PC-3 (cell line): ENCODE results near the gene TRIM24.

ENCODE experiments used
- EZH2phosphoT487 ChIP-seq: fragments of 300-600 bp; sonication (generic); IDR thresholded peaks from 2 replicates; pipeline ENCODE4 v1.6.1; 2018; ENCODE audit warnings: mild to moderate bottlenecking, antibody characterized with exemption, low read length, borderline replicate concordance
- TF ChIP-seq, protein P1 (sequence below): fragments of 300-600 bp; sonication (generic); conservative IDR thresholded peaks from 2 replicates; pipeline ENCODE4 v1.5.1; 2017; ENCODE audit warnings: antibody characterized with exemption, low read depth, mild to moderate bottlenecking, low read length

DNA sequence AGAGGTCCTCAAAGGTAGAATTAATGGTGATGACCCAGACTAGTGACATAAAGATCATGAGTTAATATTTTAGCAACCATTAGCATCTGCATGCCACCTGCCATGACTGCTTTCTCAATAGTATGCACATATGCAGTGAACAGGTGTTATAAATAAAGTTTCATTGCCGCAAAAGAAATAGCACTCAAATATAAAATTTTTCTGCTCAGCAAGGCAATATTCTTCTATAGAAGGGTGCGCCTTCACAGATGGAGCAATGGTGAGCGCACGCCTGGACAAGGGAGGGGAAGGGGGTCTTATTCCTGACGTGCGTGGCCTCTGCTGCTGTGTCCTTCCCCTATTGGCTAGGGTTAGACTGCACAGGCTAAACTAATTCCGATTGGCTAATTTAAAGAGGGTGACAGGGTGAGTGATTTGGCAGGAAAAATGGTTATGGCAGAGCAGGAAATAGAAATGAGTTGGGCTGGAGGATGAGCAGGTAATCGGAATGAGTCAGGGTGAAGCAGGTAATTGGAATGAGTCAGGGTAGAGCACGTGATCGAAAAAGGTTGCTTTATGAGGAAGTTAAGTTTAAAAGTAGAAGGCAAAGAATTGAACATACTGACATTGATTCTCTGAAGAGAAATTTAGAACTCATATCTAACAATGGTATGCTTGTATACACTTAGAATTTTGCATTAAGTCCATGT, 24.7 kb upstream of the TRIM24 start:
- TF ChIP-seq, protein P1, sequence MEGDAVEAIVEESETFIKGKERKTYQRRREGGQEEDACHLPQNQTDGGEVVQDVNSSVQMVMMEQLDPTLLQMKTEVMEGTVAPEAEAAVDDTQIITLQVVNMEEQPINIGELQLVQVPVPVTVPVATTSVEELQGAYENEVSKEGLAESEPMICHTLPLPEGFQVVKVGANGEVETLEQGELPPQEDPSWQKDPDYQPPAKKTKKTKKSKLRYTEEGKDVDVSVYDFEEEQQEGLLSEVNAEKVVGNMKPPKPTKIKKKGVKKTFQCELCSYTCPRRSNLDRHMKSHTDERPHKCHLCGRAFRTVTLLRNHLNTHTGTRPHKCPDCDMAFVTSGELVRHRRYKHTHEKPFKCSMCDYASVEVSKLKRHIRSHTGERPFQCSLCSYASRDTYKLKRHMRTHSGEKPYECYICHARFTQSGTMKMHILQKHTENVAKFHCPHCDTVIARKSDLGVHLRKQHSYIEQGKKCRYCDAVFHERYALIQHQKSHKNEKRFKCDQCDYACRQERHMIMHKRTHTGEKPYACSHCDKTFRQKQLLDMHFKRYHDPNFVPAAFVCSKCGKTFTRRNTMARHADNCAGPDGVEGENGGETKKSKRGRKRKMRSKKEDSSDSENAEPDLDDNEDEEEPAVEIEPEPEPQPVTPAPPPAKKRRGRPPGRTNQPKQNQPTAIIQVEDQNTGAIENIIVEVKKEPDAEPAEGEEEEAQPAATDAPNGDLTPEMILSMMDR, result no peak
- TF ChIP-seq EZH2phosphoT487, result no peak
